OCI-LY7 (cell line): ENCODE results near the gene RAB22A. TPM values are rescaled to one million over a fixed set of nuclear protein-coding genes. Genes with fewer than 3 reads are reported as not detected.

Source experiments
- BruUV-seq: library from RNA; stranded (reverse); fragments of 400-500 nt; replicated peaks from 2 replicates; lab custom pipeline; 2021; lab: Mats Ljungman, UMichigan
- CTCF ChIA-PET: fragments of 300-600 bp; sonication (Branson Sonifier 250); formaldehyde crosslinking; loops from one replicate; lab custom pipeline; 2022; ENCODE audit warnings: antibody characterized with exemption; ENCODE audit not compliant: unreplicated experiment; lab: Charles Lee
- POLR2A ChIA-PET: fragments of 300-600 bp; sonication (Branson Sonifier 250); formaldehyde crosslinking; loops from one replicate; lab custom pipeline; 2022; ENCODE audit warnings: antibody characterized with exemption; lab: Charles Lee
- DNase-seq: peaks from one replicate; pipeline ENCODE4 v3.0.0-alpha.2; 2015; ENCODE audit warnings: low spot score
- H2AFZ ChIP-seq: fragments of 200-600 bp; sonication (generic), shearing (Covaris generic); 2 replicates; pipeline ENCODE4 v1.6.1; 2014; ENCODE audit warnings: mild to moderate bottlenecking, antibody characterized with exemption, low read length, moderate library complexity
- H3K27ac ChIP-seq: fragments of 200-600 bp; sonication (generic); 2 replicates; pipeline ENCODE4 v1.5.1; 2014; ENCODE audit warnings: mixed run types, low read depth, mild to moderate bottlenecking, moderate library complexity, low read length, inconsistent platforms; ENCODE audit not compliant: poor library complexity, severe bottlenecking
- H3K36me3 ChIP-seq: fragments of 200-600 bp; sonication (generic); 2 replicates; pipeline ENCODE4 v1.6.1; 2014; ENCODE audit warnings: mild to moderate bottlenecking, antibody characterized with exemption, low read length, moderate library complexity, mixed read lengths; ENCODE audit not compliant: insufficient read depth
- H3K4me1 ChIP-seq: fragments of 200-600 bp; sonication (generic); 2 replicates; pipeline ENCODE4 v1.5.1; 2014; ENCODE audit warnings: mild to moderate bottlenecking, low read length; ENCODE audit not compliant: insufficient read depth, poor library complexity, severe bottlenecking
- H3K4me2 ChIP-seq: fragments of 200-600 bp; sonication (generic); 2 replicates; pipeline ENCODE4 v1.6.1; 2014; ENCODE audit warnings: mild to moderate bottlenecking, low read length
- H3K4me3 ChIP-seq: fragments of 200-600 bp; sonication (generic); 2 replicates; pipeline ENCODE4 v1.5.1; 2014; ENCODE audit warnings: mild to moderate bottlenecking, low read depth, low read length; ENCODE audit not compliant: poor library complexity, severe bottlenecking
- H3K79me2 ChIP-seq: fragments of 200-600 bp; sonication (generic); 2 replicates; pipeline ENCODE4 v1.6.1; 2016; ENCODE audit warnings: low read depth, mild to moderate bottlenecking, low read length, moderate library complexity, mixed read lengths; ENCODE audit not compliant: insufficient read depth
- H3K9me2 ChIP-seq: fragments of 200-600 bp; sonication (generic); 2 replicates; pipeline ENCODE4 v1.6.1; 2016; ENCODE audit warnings: mild to moderate bottlenecking, low read length, mixed read lengths; ENCODE audit not compliant: insufficient read depth
- H3K9me3 ChIP-seq: fragments of 200-600 bp; sonication (generic); 2 replicates; pipeline ENCODE4 v1.6.1; 2014; ENCODE audit warnings: mild to moderate bottlenecking, mixed run types, low read length, mixed read lengths
- H4K20me1 ChIP-seq: fragments of 200-600 bp; sonication (generic); 2 replicates; pipeline ENCODE4 v1.6.1; 2014; ENCODE audit warnings: mild to moderate bottlenecking, antibody characterized with exemption, low read length, moderate library complexity, mixed read lengths; ENCODE audit not compliant: insufficient read depth
- EZH2phosphoT487 ChIP-seq: fragments of 200-600 bp; sonication (generic); IDR thresholded peaks from 2 replicates; pipeline ENCODE4 v1.6.1; 2018; ENCODE audit warnings: low read depth, borderline replicate concordance, mild to moderate bottlenecking, mixed run types, antibody characterized with exemption, low read length, moderate library complexity, mixed read lengths
- intact Hi-C: fragments of 100-400 bp; cut with micrococcal nuclease; formaldehyde crosslinking; loops from one replicate; pipeline ENCODE4 v1.10.0; 2022; ENCODE audit not compliant: unreplicated experiment
- total RNA-seq, 2 experiments: library from RNA; depleted of rRNA in 1 of 2; stranded (reverse); fragments of >200 nt in 1 of 2; shearing (Covaris generic) in 1 of 2; gene quantifications; 2 replicates each; pipeline ENCODE4 v1.2.3, GENCODE V29; 2014 to 2022
- TF ChIP-seq, protein P1 (sequence below): fragments of 200-600 bp; sonication (generic); conservative IDR thresholded peaks from 2 replicates; pipeline ENCODE4 v1.5.1; 2014; ENCODE audit warnings: mild to moderate bottlenecking, antibody characterized with exemption, low read length, moderate library complexity, mixed read lengths

The RAB22A gene
- total RNA-seq, 2 experiments from 2014 or later, result 7.0 to 13.4 TPM

DNA sequence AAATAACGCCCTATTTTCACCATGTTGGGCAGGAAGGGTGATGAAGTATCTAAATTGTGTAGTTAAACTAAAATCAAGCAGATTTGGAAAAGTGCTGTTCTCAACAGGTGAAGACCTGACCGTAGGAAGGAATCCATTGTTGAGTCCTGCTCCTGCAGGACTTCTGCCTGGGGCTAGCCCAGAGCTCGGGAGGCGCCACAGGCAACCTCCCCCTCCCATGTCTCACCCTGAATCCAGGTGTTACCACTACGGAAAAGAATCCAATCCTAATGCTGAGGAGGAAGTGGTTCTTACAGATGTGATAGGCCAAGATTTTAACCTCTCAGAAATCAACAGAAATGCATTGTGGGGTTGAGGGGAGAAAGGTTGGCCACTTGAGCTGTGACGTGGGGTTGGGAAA, 30.2 kb downstream of the RAB22A start:
- H3K79me2 ChIP-seq, result 0 out of 2 replicates have a peak, but pooled peaks cover 4% of the 10 kb centered on the region

DNA sequence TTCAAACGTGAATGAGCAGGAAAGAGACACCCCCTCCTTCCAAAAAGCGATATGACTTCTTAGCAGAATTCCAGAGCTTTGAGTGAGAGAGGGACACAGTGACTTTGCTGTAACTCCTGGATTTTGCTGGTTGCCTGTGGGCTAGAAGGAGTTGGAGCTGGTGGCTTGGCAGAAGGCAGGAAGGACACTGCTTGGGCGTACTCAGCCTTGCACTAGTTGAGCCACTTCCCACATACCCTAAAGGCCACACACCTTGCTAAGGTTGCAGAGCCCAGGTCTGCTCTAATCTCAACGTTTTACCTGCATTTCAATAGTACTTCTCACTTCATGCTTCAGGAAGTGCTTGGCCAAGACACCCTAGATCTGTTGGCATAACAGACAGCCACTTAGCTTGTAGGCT, 30.6 kb downstream of the RAB22A start:
- TF ChIP-seq, protein P1, sequence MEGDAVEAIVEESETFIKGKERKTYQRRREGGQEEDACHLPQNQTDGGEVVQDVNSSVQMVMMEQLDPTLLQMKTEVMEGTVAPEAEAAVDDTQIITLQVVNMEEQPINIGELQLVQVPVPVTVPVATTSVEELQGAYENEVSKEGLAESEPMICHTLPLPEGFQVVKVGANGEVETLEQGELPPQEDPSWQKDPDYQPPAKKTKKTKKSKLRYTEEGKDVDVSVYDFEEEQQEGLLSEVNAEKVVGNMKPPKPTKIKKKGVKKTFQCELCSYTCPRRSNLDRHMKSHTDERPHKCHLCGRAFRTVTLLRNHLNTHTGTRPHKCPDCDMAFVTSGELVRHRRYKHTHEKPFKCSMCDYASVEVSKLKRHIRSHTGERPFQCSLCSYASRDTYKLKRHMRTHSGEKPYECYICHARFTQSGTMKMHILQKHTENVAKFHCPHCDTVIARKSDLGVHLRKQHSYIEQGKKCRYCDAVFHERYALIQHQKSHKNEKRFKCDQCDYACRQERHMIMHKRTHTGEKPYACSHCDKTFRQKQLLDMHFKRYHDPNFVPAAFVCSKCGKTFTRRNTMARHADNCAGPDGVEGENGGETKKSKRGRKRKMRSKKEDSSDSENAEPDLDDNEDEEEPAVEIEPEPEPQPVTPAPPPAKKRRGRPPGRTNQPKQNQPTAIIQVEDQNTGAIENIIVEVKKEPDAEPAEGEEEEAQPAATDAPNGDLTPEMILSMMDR, result no peak
- TF ChIP-seq EZH2phosphoT487, result no peak
- no peak overlapping the region for H3K27ac ChIP-seq
- no peak for DNase-seq
- intact Hi-C loops, result no loop called here
- H2AFZ ChIP-seq, result no peak overlapping the region
- no peaks in the 10 kb centered on the region for H3K4me1 ChIP-seq
- POLR2A ChIA-PET, result no interaction called here
- H3K4me2 ChIP-seq, result no peak overlapping the region
- 0 out of 2 replicates have a peak, but pooled peaks cover 4% of the 10 kb centered on the region for H3K79me2 ChIP-seq
- H3K4me3 ChIP-seq, result no peak overlapping the region
- no TSS peak for BruUV-seq
- CTCF ChIA-PET, result no interaction called here
- peaks cover 5% of the 10 kb centered on the region for H3K36me3 ChIP-seq
- H4K20me1 ChIP-seq, result no peaks in the 10 kb centered on the region
- no peaks in the 10 kb centered on the region for H3K9me2 ChIP-seq
- no peaks in the 10 kb centered on the region for H3K9me3 ChIP-seq

More for the DNA sequence above, 30.2 kb downstream of the RAB22A start:
- ChIA-PET CTCF (no interaction called here), POLR2A (interaction anchor here (0.5 kb wide), 1 partner anchor 61 kb away, joined by 4 read pairs; no protein-coding TSS in a partner anchor)
- DNase-seq, result no peak
- Histone ChIP-seq H3K9me3 (no peaks in the 10 kb centered on the region), H2AFZ (no peak overlapping the region), H3K9me2 (no peaks in the 10 kb centered on the region), H3K4me2 (no peak overlapping the region), H3K27ac (no peak overlapping the region), H3K4me1 (no peaks in the 10 kb centered on the region), H3K36me3 (0 out of 2 replicates have a peak, but pooled peaks cover under 1% of the 10 kb centered on the region), H3K4me3 (no peak overlapping the region), H4K20me1 (no peaks in the 10 kb centered on the region)
- no peak for TF ChIP-seq EZH2phosphoT487
- TF ChIP-seq, protein P1, result no peak
- no TSS peak for BruUV-seq
- intact Hi-C loops, result no loop called here

DNA sequence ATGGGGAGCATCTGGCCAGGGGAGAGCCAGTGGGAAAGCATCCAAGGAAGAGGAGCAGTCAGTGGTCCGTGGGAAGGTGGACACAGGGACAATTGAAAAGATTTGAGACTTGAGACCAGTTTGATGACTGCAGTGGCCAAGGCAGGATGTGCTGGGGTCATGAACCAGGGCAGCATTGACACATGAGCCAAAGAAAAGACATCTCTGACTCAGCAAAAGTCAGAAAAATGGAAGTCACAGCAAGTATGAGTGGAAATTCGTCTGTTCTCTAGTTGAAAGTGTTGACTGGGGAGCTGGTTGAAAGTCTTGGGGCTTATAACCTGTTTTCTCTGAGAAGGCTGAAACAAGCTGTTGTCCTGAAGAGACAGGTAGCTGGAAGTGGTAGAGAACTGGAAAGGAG, 31.3 kb downstream of the RAB22A start:
- ChIA-PET POLR2A (interaction anchor here (0.6 kb wide), 1 partner anchor 25 kb away, joined by 5 read pairs; no protein-coding TSS in a partner anchor), CTCF (no interaction called here)
- no peaks in the 10 kb centered on the region for H3K9me2 ChIP-seq
- no peak overlapping the region for H3K4me2 ChIP-seq
- no peak overlapping the region for H3K27ac ChIP-seq
- H3K79me2 ChIP-seq, result 0 out of 2 replicates have a peak, but pooled peaks cover 4% of the 10 kb centered on the region
- no peaks in the 10 kb centered on the region for H3K9me3 ChIP-seq
- no peaks in the 10 kb centered on the region for H3K4me1 ChIP-seq
- no TSS peak for BruUV-seq
- no peak for TF ChIP-seq EZH2phosphoT487
- TF ChIP-seq, protein P1, result no peak
- H4K20me1 ChIP-seq, result no peaks in the 10 kb centered on the region
- no peak for DNase-seq
- peaks cover 12% of the 10 kb centered on the region for H3K36me3 ChIP-seq
- intact Hi-C loops, result no loop called here
- H2AFZ ChIP-seq, result no peak overlapping the region
- H3K4me3 ChIP-seq, result no peak overlapping the region
